GM12872 (cell line): ENCODE data around the gene SGIP1.

ENCODE experiments used
- CTCF ChIP-seq: IDR thresholded peaks from 3 replicates; pipeline ENCODE4 v1.5.1; 2011; ENCODE audit warnings: low read depth, mild to moderate bottlenecking, low read length, moderate library complexity; ENCODE audit not compliant: insufficient read depth

The SGIP1 gene

DNA sequence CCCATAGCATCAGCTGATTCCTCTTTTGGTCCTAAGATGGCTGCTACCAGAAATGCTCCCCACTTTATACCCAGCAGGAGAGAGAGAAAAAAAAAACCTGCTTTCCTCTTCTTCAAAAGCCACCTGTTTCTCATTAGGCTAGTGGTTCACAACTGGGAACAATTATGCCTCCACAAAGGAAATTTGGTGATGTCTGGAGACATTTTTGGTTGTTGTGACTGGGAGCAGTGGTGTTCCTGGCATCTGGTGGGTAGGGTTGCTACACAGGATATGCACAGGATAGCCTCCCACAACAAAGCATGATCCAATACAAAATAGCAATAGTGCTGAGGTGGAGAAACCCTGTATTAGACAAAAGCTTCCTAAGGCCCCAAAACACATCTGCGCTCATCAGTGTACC lies 38.5 kb upstream of the SGIP1 start:
- TF ChIP-seq CTCF, result no peak

- no peak for TF ChIP-seq CTCF
Measured at GRCh38 chr1:66497910-66498309, 36.0 kb upstream of the SGIP1 start.

- TF ChIP-seq CTCF, result no peak
Measured at GRCh38 chr1:66500301-66500700, 33.7 kb upstream of the SGIP1 start.

GRCh38 chr1:66502086-66502485 lies 31.9 kb upstream of the SGIP1 start:
- no peak for TF ChIP-seq CTCF

DNA sequence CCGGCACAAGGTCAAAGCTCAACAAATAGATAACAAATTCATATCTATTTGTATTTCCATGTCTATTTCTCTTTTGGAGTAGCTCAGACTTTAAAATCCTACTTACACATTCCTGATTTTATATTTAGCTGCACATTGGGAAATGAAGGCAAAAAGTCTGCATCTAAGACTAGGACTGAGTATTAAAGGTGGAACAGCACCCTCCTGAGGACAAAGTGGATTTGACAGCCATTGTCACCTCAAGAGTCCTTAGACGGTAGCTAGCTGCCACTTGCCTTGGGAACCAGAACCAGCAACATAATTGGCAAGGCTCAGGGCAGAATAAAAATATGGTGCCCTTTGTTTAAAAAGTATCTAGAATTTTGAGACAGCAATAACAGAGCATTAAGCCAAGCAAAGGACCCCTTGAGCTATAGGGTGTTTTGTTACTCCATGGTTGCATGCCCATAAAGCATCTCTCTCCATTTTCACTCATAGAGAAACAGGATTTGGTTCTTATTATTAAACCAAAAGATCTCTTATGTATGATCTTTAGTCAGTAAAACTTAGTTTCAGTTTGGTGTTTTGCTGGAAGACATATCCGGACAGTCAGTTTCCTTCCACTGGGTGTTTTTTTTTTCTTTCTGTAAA lies 30.0 kb upstream of the SGIP1 start:
- TF ChIP-seq CTCF, result peak; percentile 74; the same call in 2 of the 3 replicates

DNA sequence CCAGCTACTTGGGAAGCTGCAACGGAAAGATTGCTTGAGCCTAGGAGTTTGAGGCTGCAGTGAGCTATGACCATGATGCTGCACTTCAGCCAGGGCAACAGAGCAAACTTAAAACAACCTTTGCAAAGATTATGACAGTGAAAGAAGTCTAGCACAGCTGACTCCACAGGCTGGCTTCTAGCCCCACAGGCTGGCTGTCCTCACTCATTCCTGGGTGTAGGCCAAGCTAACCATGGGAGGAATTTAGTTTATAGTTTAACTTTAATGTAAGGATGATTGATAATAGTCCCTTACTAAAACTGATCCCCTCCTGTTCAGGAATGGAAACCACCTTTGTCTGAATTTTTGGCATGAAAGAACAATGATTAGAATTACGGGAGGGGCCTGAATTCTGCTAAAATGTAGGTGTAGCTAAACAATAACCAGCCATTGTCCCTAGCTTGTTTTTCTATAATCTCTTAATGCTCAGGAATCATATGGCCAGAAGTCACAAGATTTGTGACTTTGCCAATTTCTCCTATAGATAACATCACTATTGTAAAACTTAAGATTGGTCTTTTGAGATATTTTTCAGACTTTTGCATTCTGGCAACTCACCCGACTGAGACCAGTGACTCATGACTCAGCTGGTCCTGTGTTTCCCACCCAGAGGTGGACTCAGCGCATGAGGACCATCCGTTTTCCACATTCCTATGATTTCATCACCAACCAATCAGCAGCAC lies 28.1 kb upstream of the SGIP1 start:
- TF ChIP-seq CTCF, result no peak

- TF ChIP-seq CTCF, result no peak
Measured at GRCh38 chr1:66506393-66506687, 27.6 kb upstream of the SGIP1 start.
